Tibial nerve (tissue), 4 donors: Measurements from ENCODE around the gene TYMP.

Experiments
- CTCF ChIP-seq, 5 experiments: fragments of 200-600 bp in 3 of 5; fragments of 450-650 bp in 2 of 5; sonication (generic) in 3 of 5; IDR thresholded peaks; one replicate each; pipeline ENCODE4 v1.5.1; 2016 to 2019; ENCODE audit warnings: antibody characterized with exemption in 5 of 5, mild to moderate bottlenecking in 3 of 5, moderate library complexity in 2 of 5
- EP300 ChIP-seq, 2 donors: sonication (generic); formaldehyde crosslinking; IDR thresholded peaks; one replicate each; pipeline ENCODE4 v1.6.1; 2017; ENCODE audit warnings: antibody characterized with exemption in 2 of 2, mild to moderate bottlenecking in 1 of 2
- POLR2A ChIP-seq, 2 donors: fragments of 450-650 bp; IDR thresholded peaks; one replicate each; pipeline ENCODE4 v1.6.1; 2017; ENCODE audit warnings: antibody characterized with exemption in 2 of 2, mild to moderate bottlenecking in 2 of 2, moderate library complexity in 2 of 2

- TF ChIP-seq POLR2A (IDR thresholded peaks at IDR 0.05) (no peak), EP300 (IDR thresholded peaks at IDR 0.05) (no peak), CTCF (IDR thresholded peaks at IDR 0.05) (no peak)
These were observed 50.1 kb downstream of the TYMP start for GRCh38 chr22:50479721-50480120.
